ENCODE results near the gene LDLR. TPM values are rescaled to one million over a fixed set of nuclear protein-coding genes. Genes with fewer than 3 reads are reported as not detected.
"Not testable (repeated sequence)": the region's sequence is repeated elsewhere in the genome, so short reads cannot be mapped to it uniquely, and the experiment has no call there.

The LDLR gene
- total RNA-seq, 4 donors from 2014 or later: 1.2 to 6.0 (median 3.9) TPM

GRCh38 chr19:11066326-11066725 is 22.9 kb upstream of the LDLR start:
- ATAC-seq: no peak
- H3K27ac ChIP-seq: no peak overlapping the region
- H3K27me3 ChIP-seq: no peaks in the 10 kb centered on the region
- DNase-seq: no peak
- no peaks in the 10 kb centered on the region for H3K4me1 ChIP-seq
- intact Hi-C loops (cut with DNase I; ENCODE audit: low total_unique reads): no loop called here
- H3K36me3 ChIP-seq: peaks cover 0 to 10% of the 10 kb centered on the region in 2 donors
- in situ Hi-C loops (cut with MboI; ENCODE audit: low sequenced_read_pairs in 4 of 4): no loop called here
- H3K9me3 ChIP-seq: no peaks in the 10 kb centered on the region
- H3K4me3 ChIP-seq: no peak overlapping the region
- TF ChIP-seq POLR2A (IDR thresholded peaks at IDR 0.05): no peak
- TF ChIP-seq CTCF (IDR thresholded peaks at IDR 0.05 in 4 of 5, conservative IDR thresholded peaks at IDR 0.05 in 1 of 5): no peak

- Histone ChIP-seq H3K9me3 (no peaks in the 10 kb centered on the region), H3K27me3 (no peaks in the 10 kb centered on the region), H3K36me3 (no peaks in the 10 kb centered on the region), H3K4me3 (no peak overlapping the region), H3K4me1 (no peaks in the 10 kb centered on the region), H3K27ac (no peak overlapping the region)
- ATAC-seq (no peak), DNase-seq (no peak)
- no peak for TF ChIP-seq CTCF (IDR thresholded peaks at IDR 0.05 in 4 of 5, conservative IDR thresholded peaks at IDR 0.05 in 1 of 5)
- in situ Hi-C loops (cut with MboI; ENCODE audit: low sequenced_read_pairs in 4 of 4) (no loop called here), intact Hi-C loops (cut with DNase I; ENCODE audit: low total_unique reads) (no loop called here)
Observed at GRCh38 chr19:11067356-11068113, 21.7 kb upstream of the LDLR start.

GRCh38 chr19:11069561-11069960 is 19.7 kb upstream of the LDLR start:
- DNase-seq: no peak
- in situ Hi-C loops (cut with MboI; ENCODE audit: low sequenced_read_pairs in 4 of 4) (no loop called here), intact Hi-C loops (cut with DNase I; ENCODE audit: low total_unique reads) (no loop called here)
- Histone ChIP-seq H3K9me3 (no peaks in the 10 kb centered on the region), H3K27ac (no peak overlapping the region), H3K4me3 (no peak overlapping the region), H3K4me1 (no peaks in the 10 kb centered on the region), H3K36me3 (no peaks in the 10 kb centered on the region), H3K27me3 (no peaks in the 10 kb centered on the region)
- TF ChIP-seq CTCF (IDR thresholded peaks at IDR 0.05 in 4 of 5, conservative IDR thresholded peaks at IDR 0.05 in 1 of 5): no peak
- TF ChIP-seq POLR2A (IDR thresholded peaks at IDR 0.05): no peak
- no peak for ATAC-seq

GRCh38 chr19:11070123-11070522 is 19.1 kb upstream of the LDLR start:
- Histone ChIP-seq H3K9me3 (no peaks in the 10 kb centered on the region), H3K27ac (no peak overlapping the region), H3K4me3 (no peak overlapping the region), H3K27me3 (no peaks in the 10 kb centered on the region), H3K36me3 (no peaks in the 10 kb centered on the region), H3K4me1 (no peaks in the 10 kb centered on the region)
- intact Hi-C loops (cut with DNase I; ENCODE audit: low total_unique reads) (no loop called here), in situ Hi-C loops (cut with MboI; ENCODE audit: low sequenced_read_pairs in 4 of 4) (no loop called here)
- no peak for ATAC-seq
- no peak for DNase-seq
- no peak for TF ChIP-seq CTCF (IDR thresholded peaks at IDR 0.05 in 4 of 5, conservative IDR thresholded peaks at IDR 0.05 in 1 of 5)
- no peak for TF ChIP-seq POLR2A (IDR thresholded peaks at IDR 0.05)

GRCh38 chr19:11073568-11073967 is 15.7 kb upstream of the LDLR start:
- no peak overlapping the region for H3K4me3 ChIP-seq
- no peak for ATAC-seq
- no peaks in the 10 kb centered on the region for H3K9me3 ChIP-seq
- TF ChIP-seq POLR2A (IDR thresholded peaks at IDR 0.05): no peak
- TF ChIP-seq CTCF (IDR thresholded peaks at IDR 0.05 in 4 of 5, conservative IDR thresholded peaks at IDR 0.05 in 1 of 5): no peak
- intact Hi-C loops (cut with DNase I; ENCODE audit: low total_unique reads) (no loop called here), in situ Hi-C loops (cut with MboI; ENCODE audit: low sequenced_read_pairs in 4 of 4) (no loop called here)
- no peaks in the 10 kb centered on the region for H3K27me3 ChIP-seq
- no peaks in the 10 kb centered on the region for H3K36me3 ChIP-seq
- no peaks in the 10 kb centered on the region for H3K4me1 ChIP-seq
- DNase-seq: no peak
- no peak overlapping the region for H3K27ac ChIP-seq

- intact Hi-C loops (cut with DNase I; ENCODE audit: low total_unique reads); H3K36me3 ChIP-seq; H3K27ac ChIP-seq; in situ Hi-C loops (cut with MboI; ENCODE audit: low sequenced_read_pairs in 4 of 4); H3K9me3 ChIP-seq; DNase-seq; H3K27me3 ChIP-seq; ATAC-seq; H3K4me1 ChIP-seq; H3K4me3 ChIP-seq: not testable (repeated sequence)
Observed at GRCh38 chr19:11076792-11077191, 12.5 kb upstream of the LDLR start.

All from gastrocnemius medialis (tissue), 4 donors.